AG04450 (cell line): Measurements from ENCODE around the gene OLR1. TPM values are rescaled to one million over a fixed set of nuclear protein-coding genes. Genes with fewer than 3 reads are reported as not detected.

Experiments used
- CTCF ChIA-PET: fragments of 300-600, 350-600 bp; formaldehyde crosslinking; extraction: SDS; loops from one replicate; lab custom pipeline; 2022; ENCODE audit warnings: antibody characterized with exemption, inconsistent platforms; lab: Charles Lee
- POLR2A ChIA-PET: fragments of 350-600 bp; formaldehyde crosslinking; extraction: SDS; loops from one replicate; lab custom pipeline; 2021; ENCODE audit warnings: antibody characterized with exemption, inconsistent platforms; lab: Yijun Ruan, JAX
- DNase-seq: peaks from one replicate; pipeline ENCODE4 v3.0.0-alpha.2; 2011; ENCODE audit warnings: low read depth, low spot score
- H3K27ac ChIP-seq: one replicate; pipeline ENCODE4 v1.5.1; 2012; ENCODE audit warnings: low read depth, low read length, control low read depth
- H3K27me3 ChIP-seq: one replicate; pipeline ENCODE4 v1.6.0; 2012; ENCODE audit warnings: low read length; ENCODE audit not compliant: control insufficient read depth, insufficient read depth
- H3K4me3 ChIP-seq: 2 replicates; pipeline ENCODE4 v1.5.1; 2011; ENCODE audit warnings: mild to moderate bottlenecking, low read depth, low read length, control low read depth
- H3K9me3 ChIP-seq: 2 replicates; pipeline ENCODE4 v1.5.1; 2012; ENCODE audit warnings: low read length; ENCODE audit not compliant: control insufficient read depth, insufficient read depth
- CTCF ChIP-seq: IDR thresholded peaks from 2 replicates; pipeline ENCODE4 v1.5.1; 2011; ENCODE audit warnings: low read depth, low read length, control low read depth, inconsistent platforms
- polyA plus RNA-seq: library from polyadenylated mRNA; depleted of rRNA; stranded (reverse); fragments of >200 nt; gene quantifications from 2 replicates; pipeline ENCODE4 v1.2.3, GENCODE V29; 2011

OLR1 gene
- polyA plus RNA-seq, 1 experiment, result 15.3 TPM

- POLR2A ChIA-PET, result no interaction called here
- H3K27me3 ChIP-seq, result no peaks in the 10 kb centered on the region
- no peak overlapping the region for H3K27ac ChIP-seq
- CTCF ChIA-PET, result interaction anchor here (1.0 to 1.7 kb wide), 5 partner anchors 16 to 394 kb away, joined by 3 to 7 read pairs (median 5); no protein-coding TSS in a partner anchor
- no peaks in the 10 kb centered on the region for H3K9me3 ChIP-seq
- TF ChIP-seq CTCF, result no peak
- no peak overlapping the region for H3K4me3 ChIP-seq
- DNase-seq, result no peak
Measured at GRCh38 chr12:10136637-10137205, 35.2 kb downstream of the OLR1 start.

DNA sequence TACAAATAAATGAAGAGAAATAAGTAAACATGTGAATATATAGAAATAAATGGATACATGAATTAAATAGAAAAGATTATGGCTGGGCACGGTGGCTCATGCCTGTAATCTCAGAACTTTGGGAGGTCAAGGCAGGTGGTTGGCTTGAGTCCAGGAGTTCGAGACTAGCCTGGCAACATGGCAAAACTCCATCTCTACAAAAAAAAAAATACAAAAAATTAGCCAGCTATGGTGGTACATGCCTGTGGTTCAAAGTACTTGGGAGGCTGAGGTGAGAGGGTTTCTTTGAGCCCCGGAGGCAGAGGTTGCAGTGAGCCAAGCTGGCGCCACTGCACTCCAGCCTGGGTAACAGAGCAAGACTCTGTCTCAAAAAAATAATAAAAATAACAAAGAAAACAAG is 36.8 kb downstream of the OLR1 start:
- CTCF ChIA-PET, result interaction anchor here (0.8 to 1.7 kb wide), 6 partner anchors 18 to 392 kb away, joined by 3 to 11 read pairs (median 4); partner anchors contain the start of gene CLEC12B
- POLR2A ChIA-PET, result no interaction called here
- Histone ChIP-seq H3K27me3 (no peaks in the 10 kb centered on the region), H3K27ac (no peak overlapping the region), H3K9me3 (no peaks in the 10 kb centered on the region), H3K4me3 (no peak overlapping the region)
- DNase-seq, result no peak
- no peak for TF ChIP-seq CTCF

- no peak overlapping the region for H3K4me3 ChIP-seq
- H3K9me3 ChIP-seq, result no peaks in the 10 kb centered on the region
- TF ChIP-seq CTCF, result no peak
- CTCF ChIA-PET, result interaction anchor here (0.6 to 1.5 kb wide), 3 partner anchors 10 to 382 kb away, joined by 3 to 6 read pairs (median 6); partner anchors contain the start of gene CLEC12B
- no peak for DNase-seq
- no peak overlapping the region for H3K27ac ChIP-seq
- no peaks in the 10 kb centered on the region for H3K27me3 ChIP-seq
- POLR2A ChIA-PET, result no interaction called here
Measured at GRCh38 chr12:10132850-10133370, 39.0 kb downstream of the OLR1 start.

DNA sequence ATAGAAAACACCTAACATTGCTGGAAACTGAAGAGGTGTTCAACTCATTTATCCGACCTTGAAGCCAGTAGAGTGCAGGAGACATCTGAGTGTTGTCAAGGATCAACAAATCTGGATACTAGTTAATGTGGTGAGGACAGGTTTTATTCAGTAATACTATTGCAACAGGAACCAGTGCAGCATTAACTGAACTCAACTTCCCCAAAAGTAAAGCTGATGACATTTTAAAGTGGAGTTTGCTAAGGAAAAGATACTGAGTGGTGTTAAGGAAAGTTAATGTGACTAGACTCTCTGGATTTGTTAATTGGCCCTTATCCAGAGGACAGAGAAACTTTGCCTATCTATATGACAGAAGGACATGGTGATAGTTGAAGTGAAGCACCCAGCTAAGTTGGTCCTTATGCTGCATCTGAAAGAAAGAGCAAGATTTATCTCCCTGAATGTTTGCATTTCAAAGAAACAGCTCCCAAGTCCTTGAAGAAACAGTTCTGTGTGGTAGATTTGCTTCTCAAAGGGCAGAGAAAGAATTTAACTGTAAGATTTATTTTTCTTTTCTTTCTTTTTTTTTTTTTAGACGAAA is 40.7 kb downstream of the OLR1 start:
- POLR2A ChIA-PET, result no interaction called here
- CTCF ChIA-PET, result interaction anchor here (0.6 to 2.6 kb wide), 3 partner anchors 9 to 97 kb away, joined by 3 to 11 read pairs (median 4); no protein-coding TSS in a partner anchor
- H3K9me3 ChIP-seq, result no peaks in the 10 kb centered on the region
- no peak overlapping the region for H3K27ac ChIP-seq
- no peak overlapping the region for H3K4me3 ChIP-seq
- no peaks in the 10 kb centered on the region for H3K27me3 ChIP-seq
- TF ChIP-seq CTCF, result no peak
- no peak for DNase-seq

- ChIA-PET CTCF (interaction anchor here (0.8 to 2.6 kb wide), 4 partner anchors 10 to 1064 kb away, joined by 3 to 11 read pairs (median 4); no protein-coding TSS in a partner anchor), POLR2A (no interaction called here)
Measured at GRCh38 chr12:10130042-10130441, 41.9 kb downstream of the OLR1 start, which contains the start of gene CLEC7A. CLEC7A (minus strand) TSS chr12:10130199; CDS start chr12:10130082, 117 bp downstream.

More at GRCh38 chr12:10130042-10130441, 41.9 kb downstream of the OLR1 start, which contains the start of gene CLEC7A:
- Histone ChIP-seq H3K9me3 (no peaks in the 10 kb centered on the region), H3K27me3 (no peaks in the 10 kb centered on the region), H3K27ac (no peak within 1 kb of the TSS), H3K4me3 (no peak within 1 kb of the TSS)
- no peak for DNase-seq
- TF ChIP-seq CTCF, result no peak
